Suppressor macrophage treated with lipopolysaccharide for 4 hours (primary cell): ENCODE data around the gene C2orf69.

Source experiments
- DNase-seq: peaks from one replicate; pipeline ENCODE4 v3.0.0-alpha.2; 2020

C2orf69 gene

GRCh38 chr2:199973703-199974102, 62.6 kb downstream of the C2orf69 start:
- DNase-seq: peak; percentile 40

- DNase-seq: no peak
These were observed 64.3 kb downstream of the C2orf69 start for GRCh38 chr2:199975273-199975895.
